ENCODE data around the gene SYNJ2.

The SYNJ2 gene

GRCh38 chr6:158125271-158125670 is 143.6 kb downstream of the SYNJ2 start:
- DNase-seq (ENCODE audit: low read depth in 2 of 2), result no peak
- TF ChIP-seq CTCF (IDR thresholded peaks at IDR 0.05; ENCODE audit: low read depth, low read length), result no peak
- H3K4me3 ChIP-seq (replicated peaks in 1 of 2; ENCODE audit: low read depth in 2 of 2, low read length in 2 of 2), result no peak overlapping the region

- no peak overlapping the region for H3K4me3 ChIP-seq (replicated peaks in 1 of 2; ENCODE audit: low read depth in 2 of 2, low read length in 2 of 2)
- peak; percentile 39 to 44 for DNase-seq (ENCODE audit: low read depth in 2 of 2)
- TF ChIP-seq CTCF (IDR thresholded peaks at IDR 0.05; ENCODE audit: low read depth, low read length), result peak; percentile 43
Observed at GRCh38 chr6:158131926-158132325, 150.3 kb downstream of the SYNJ2 start.

- H3K4me3 ChIP-seq (replicated peaks in 1 of 2; ENCODE audit: low read depth in 2 of 2, low read length in 2 of 2), result no peak overlapping the region
- DNase-seq (ENCODE audit: low read depth in 2 of 2), result peak; percentile 63 to 93
- no peak for TF ChIP-seq CTCF (IDR thresholded peaks at IDR 0.05; ENCODE audit: low read depth, low read length)
Observed at GRCh38 chr6:158142789-158143188, 161.1 kb downstream of the SYNJ2 start.

- peak; percentile 15 to 59 for DNase-seq (ENCODE audit: low read depth in 2 of 2)
- no peak overlapping the region for H3K4me3 ChIP-seq (replicated peaks in 1 of 2; ENCODE audit: low read depth in 2 of 2, low read length in 2 of 2)
- TF ChIP-seq CTCF (IDR thresholded peaks at IDR 0.05; ENCODE audit: low read depth, low read length), result peak; percentile 51
Observed at GRCh38 chr6:158143700-158144099, 162.0 kb downstream of the SYNJ2 start.
